GM18907 (cell line): Measurements from ENCODE around the gene FGF3.

Source experiments
- ATAC-seq: cut with Tn5 transposase; IDR thresholded peaks from one replicate; pipeline ENCODE4 v1.9.1; 2021; ENCODE audit warnings: mild to moderate bottlenecking, moderate library complexity; ENCODE audit not compliant: unreplicated experiment

The FGF3 gene

GRCh38 chr11:69804769-69805508, 14.3 kb downstream of the FGF3 start:
- no peak for ATAC-seq

DNA sequence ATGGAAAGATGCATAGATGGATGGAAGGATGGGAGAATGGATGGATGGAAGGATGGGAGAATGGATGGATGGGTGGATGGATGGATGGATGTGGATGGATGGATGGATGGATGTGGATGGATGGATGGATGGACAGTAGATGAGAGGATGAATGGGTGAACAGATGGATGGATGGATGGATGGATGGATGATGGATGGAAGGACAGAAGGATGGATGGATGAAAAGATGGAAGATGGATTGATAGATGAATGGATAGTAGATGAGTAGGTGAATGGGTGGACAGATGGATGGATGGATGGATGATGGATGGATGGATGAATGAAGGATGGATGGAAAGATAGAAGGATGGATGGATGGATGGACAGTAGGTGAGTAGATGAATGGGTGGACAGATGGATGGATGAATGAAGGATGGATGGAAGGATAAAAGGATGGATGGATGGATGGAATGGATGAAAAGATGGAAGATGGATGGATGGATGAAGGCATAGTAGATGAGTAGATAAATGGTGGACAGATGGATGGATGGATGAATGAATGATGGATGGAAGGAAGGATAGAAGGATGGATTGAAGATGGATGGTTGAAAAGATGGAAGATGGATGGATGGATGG, 15.5 kb downstream of the FGF3 start:
- ATAC-seq, result no peak

DNA sequence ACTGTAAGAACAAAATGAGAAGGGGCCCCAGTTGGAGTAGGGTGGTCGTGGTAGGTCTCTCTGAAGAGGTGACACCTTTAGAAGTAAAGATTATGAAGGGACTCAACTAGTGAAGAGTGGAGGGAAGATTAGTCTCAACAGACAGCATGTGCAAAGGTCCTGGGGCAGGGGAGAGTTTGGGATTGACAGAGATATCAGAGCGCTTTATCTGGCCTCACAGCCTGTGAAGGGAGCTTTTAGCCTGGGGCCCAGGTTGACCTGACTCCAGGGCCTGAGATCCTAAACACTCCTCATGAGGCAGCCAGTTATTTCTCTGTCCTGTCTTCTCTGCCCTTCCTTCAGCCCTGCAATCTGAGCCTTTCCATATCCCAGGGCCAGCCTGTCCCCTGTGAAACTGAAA, 16.2 kb downstream of the FGF3 start:
- ATAC-seq, result no peak

GRCh38 chr11:69802590-69802989, 16.6 kb downstream of the FGF3 start:
- no peak for ATAC-seq

DNA sequence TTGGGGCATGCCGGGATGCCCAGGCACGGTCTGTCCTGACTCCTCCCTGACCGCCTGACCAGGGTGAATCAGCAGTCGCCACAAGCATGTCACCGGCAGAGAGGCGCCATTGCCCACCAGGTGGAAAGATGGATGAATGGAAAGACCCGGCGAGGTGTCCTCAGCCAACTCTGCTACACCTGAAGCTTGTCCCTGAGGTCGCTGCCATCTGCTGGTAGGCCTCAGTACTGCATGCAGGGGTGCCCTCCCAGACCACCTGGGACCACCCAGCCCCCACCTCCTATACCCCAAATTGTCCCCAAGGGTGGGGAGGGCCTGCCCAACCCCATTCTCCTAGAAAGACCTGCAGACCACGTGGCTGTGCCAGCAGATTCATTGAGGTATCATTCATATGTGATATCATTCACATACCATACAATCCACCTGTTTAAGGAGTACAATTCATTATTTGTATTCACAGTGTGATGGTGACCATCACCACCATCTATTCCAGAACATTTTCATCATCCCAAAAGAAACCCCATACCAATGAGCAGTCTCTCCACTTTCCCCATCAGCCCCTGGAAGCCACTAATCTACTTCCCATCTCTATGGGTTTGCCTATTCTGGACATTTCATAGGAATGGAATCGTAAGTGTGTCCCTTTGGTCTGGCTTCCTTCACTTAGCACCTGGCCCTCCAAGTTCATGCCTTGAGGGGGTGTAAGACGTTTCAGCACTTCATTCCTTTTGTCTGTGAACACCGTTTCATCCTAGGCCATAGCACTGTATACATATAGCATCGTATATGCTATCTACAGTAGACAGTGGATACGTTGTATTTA, 17.5 kb downstream of the FGF3 start:
- ATAC-seq, result no peak

DNA sequence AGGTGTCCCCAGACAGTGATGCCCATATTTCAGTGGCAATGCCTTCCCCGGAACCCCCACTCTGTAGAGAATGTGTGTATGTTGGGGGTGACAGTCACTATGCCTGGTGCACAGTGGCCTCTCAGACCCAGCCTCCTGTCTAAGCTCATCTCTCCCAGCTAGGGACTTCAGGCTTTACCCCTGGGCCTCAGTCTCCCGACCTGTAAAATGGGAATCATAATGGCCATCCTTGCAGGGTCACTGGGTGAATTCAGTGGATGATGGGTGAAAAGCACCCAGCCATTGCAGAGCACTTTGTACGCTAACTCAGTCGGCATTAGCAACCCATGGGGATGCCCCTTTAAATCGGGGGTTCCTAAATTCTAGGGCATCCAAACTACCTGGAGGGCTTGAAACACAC, 18.9 kb downstream of the FGF3 start:
- ATAC-seq, result no peak

- ATAC-seq, result no peak
Observed at GRCh38 chr11:69799582-69799981, 19.6 kb downstream of the FGF3 start.

GRCh38 chr11:69799097-69799496, 20.1 kb downstream of the FGF3 start:
- ATAC-seq, result no peak

DNA sequence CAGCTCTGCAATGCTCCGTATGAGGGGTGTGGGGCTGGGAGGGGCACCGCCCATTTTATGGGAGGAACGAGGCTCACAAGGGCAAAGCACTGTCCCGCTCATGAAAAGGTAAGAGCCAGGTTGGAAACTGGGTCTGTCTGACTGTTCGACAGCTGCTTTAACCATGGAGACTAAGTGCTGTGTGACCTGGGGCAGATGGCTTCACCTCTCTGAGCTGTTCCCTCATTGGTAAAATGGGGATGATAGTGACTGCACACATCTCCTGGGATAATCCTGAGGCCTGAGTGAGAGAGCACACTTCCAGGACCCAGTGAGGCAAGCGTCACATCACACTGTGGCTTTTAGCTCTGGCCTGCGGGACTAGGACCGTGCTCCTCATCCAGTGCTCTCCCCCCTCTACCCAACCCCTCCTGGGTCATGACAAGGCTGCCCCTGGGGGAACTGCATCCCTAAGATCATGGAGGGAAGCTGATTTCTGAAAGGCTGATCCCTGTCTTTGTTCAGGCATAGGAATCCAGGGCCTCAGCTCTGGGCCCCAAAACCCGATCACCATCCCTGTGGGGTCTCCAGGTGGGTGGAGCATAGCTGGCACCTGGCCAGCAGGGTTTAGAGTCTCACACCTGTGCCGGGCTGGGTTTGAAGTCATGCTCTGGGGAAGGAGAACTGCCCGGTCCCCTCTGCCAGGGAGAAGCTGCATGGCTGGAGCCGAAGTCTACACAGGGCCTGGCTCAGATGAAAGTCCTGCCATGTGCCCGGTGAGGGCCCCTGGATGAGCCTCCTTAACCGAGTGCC, 21.3 kb downstream of the FGF3 start:
- no peak for ATAC-seq

GRCh38 chr11:69797156-69797555, 22.1 kb downstream of the FGF3 start:
- ATAC-seq, result no peak

GRCh38 chr11:69796063-69796462, 23.2 kb downstream of the FGF3 start:
- no peak for ATAC-seq

DNA sequence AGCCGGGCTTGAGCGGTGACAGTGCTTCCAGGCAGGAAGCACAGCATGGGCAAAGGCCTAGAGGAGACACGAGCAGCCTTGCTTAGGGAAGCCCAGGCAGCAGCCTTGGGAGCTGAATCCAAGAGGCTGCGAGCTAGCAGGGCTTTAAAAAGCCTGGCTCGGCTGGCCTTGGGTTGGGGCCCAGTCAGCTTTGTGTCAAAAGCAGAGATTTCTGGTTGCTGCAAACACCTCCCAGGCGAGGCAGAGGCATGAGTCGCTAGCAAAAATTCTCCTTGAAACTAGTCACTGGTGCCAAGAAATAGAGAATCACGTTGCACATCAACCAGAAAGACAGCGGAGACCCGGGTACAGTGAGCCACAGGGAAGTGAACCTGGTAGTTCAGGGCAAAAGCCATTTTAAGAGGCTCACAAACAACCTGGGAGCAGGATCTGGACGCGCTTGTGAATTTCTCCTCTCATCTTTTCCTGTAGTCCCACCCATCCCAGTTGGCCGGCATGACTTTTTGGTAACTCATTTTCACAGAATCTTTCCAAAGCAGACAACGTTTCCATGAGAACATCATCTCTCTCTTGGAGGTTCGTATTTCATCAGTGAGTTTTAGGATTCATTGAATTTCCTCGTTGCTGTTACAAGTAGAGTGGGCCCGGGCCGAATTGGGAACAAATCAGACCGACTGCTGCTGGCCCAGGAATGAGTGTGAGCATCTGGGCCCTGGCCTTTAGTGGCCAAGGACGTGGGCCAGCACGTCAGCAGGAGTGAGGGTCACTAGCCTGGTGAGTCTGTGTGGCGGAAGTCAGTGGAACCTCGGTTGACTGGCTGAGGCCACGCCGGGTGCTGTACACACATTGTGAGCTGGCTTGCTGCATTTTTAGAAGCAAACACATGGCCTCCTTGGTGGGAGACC, 27.7 kb downstream of the FGF3 start:
- no peak for ATAC-seq

DNA sequence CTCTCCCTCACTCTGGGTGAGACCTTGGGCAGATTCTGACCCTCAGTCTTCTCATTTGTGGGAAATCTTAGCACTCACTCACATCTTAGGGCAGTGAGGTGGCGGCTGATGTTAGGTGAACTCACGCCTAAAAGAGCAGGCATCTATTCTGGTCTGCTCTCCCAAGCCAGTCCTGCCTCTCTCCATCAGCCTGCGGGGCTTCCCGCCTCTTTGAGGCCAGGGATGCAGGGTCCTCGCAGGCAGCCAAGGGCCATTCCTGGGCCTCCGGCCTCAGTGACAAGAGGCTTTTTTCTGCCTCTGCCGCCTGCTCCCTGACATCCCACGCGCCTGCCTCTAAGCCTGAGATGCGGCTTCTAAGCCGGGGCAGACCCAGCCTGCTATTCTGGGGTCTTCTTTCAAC, 30.3 kb downstream of the FGF3 start:
- ATAC-seq, result no peak

GRCh38 chr11:69787906-69788305, 31.3 kb downstream of the FGF3 start:
- no peak for ATAC-seq

DNA sequence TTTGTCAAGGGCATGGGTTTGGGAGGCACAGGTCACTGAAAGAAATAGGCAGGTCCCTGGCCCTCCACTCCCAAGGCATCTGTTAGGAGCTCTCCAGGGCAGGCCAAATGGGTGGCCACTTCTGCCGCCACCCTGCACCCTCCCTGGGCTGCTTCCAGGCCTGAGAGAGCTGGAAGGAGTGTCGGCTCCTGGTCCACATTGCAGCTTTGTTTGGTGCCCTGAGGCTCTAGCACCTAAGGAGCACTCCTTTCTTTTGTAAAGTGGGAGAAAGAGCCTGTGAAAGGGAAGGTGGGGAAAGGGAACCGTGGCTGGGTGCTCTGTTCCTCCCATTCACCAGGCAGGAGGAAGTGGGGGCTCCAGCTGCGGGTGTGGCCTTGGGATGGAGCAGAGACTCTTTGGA, 31.8 kb downstream of the FGF3 start:
- no peak for ATAC-seq

GRCh38 chr11:69781241-69781640, 38.0 kb downstream of the FGF3 start:
- ATAC-seq, result no peak

- no peak for ATAC-seq
Observed at GRCh38 chr11:69778373-69778772, 40.8 kb downstream of the FGF3 start.

DNA sequence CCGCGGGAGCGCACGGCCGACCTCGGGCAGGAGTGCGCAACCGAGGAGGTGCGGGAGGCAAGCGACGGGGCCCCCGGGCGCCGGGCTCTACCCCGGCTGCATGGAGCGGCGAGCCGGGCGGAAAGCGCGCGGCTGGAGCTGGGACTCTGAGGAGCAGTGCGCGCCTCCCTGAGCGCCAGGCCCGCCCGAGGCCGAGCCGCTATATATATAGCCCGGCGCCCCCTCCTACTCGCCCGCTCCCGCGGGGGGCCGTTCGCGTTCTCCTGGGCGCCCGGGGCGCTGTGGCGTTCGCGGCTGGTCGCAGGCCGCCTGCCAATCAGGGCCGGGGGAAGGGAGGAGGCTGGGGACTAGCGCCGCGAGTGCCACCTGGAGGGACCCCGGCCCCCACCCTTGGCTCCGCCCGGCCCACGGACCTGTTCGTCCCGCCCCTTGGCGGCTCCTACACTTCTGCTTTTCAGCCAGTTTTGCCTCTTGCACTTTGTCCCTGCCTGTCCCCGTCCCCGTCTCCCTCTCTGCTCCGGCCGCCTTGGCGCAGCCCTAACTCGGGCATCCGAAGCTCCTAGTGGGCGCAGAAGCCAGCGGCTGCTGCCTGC, 44.0 kb downstream of the FGF3 start, which contains the start of gene FGF4:
FGF4 (minus strand) TSS at position 179 of the 593 bp plus-strand sequence. CDS start 257 bp downstream, outside the sequence.
- no peak for ATAC-seq

DNA sequence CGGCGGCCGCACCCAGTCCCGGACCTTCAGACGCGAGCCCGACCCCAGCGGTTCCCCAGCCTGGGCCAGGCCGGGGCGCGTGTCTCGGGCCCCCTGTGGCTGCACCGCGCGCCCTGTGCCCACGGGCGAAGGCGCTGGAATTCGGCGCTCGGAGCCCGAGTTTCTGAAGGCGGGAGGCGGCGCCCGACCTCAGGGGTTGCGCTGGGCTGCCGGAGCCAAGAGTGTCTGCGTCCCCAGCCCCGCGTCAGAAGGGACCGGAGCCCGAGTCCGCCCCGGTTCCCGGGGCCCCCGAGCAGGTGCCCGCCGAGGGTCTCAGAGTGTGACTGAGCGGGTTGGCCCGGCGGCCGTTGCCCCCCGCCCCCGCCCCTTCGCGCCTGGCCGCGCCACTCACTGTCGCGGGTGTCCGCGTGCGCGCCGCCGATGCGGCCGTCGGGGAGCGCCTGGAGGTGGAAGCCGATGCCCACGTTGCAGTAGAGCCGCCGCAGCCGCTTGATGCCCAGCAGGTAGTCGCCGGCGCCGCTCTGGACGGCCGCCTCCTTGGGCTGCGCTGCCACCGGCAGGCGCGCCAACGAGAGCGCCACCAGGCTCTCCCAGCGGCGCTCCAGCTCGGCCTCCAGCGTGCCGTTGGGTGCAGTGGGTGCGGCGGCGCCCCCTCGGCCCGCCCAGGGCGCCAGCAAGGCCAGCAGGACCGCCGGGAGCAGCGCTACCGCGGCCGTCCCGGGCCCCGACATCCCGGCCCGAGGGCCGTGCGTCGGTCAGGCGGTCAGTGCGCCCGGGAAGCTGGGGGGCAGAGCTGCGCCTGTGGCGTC, 44.7 kb downstream of the FGF3 start:
- no peak for ATAC-seq
